Ishikawa (cell line): Measurements from ENCODE around the gene USP1.

Source experiments
- CEBPB ChIP-seq: IDR thresholded peaks from 2 replicates; pipeline ENCODE4 v1.6.1; 2012
- CREB1 ChIP-seq: IDR thresholded peaks from 2 replicates; pipeline ENCODE4 v1.6.1; 2012; ENCODE audit warnings: low read depth
- EGR1 ChIP-seq: IDR thresholded peaks from 2 replicates; pipeline ENCODE4 v1.6.1; 2012
- EP300 ChIP-seq: IDR thresholded peaks from 2 replicates; pipeline ENCODE4 v1.6.1; 2012; ENCODE audit warnings: borderline replicate concordance
- FOXM1 ChIP-seq: IDR thresholded peaks from 2 replicates; pipeline ENCODE4 v1.6.1; 2012; ENCODE audit warnings: low read depth, borderline replicate concordance
- NFIC ChIP-seq: IDR thresholded peaks from 2 replicates; pipeline ENCODE4 v1.6.1; 2012
- RAD21 ChIP-seq: IDR thresholded peaks from 2 replicates; pipeline ENCODE4 v1.6.1; 2012; ENCODE audit warnings: low read depth
- TAF1 ChIP-seq: IDR thresholded peaks from 2 replicates; pipeline ENCODE4 v1.6.1; 2012; ENCODE audit warnings: low read depth, mild to moderate bottlenecking
- TCF12 ChIP-seq: IDR thresholded peaks from 2 replicates; pipeline ENCODE4 v1.6.1; 2012; ENCODE audit warnings: low read depth
- TEAD4 ChIP-seq: IDR thresholded peaks from 2 replicates; pipeline ENCODE4 v1.6.1; 2012
- YY1 ChIP-seq: IDR thresholded peaks from 2 replicates; pipeline ENCODE4 v1.6.1; 2012; ENCODE audit warnings: low read depth
- ZBTB7A ChIP-seq: IDR thresholded peaks from 2 replicates; pipeline ENCODE4 v1.6.1; 2012; ENCODE audit warnings: low read depth
- TF ChIP-seq, protein P1 (sequence below): IDR thresholded peaks from 2 replicates; pipeline ENCODE4 v1.6.1; 2012; ENCODE audit warnings: low read depth, mild to moderate bottlenecking
- TF ChIP-seq, protein P2 (sequence below): IDR thresholded peaks from 2 replicates; pipeline ENCODE4 v1.6.1; 2012
- TF ChIP-seq, protein P3 (sequence below): IDR thresholded peaks from 2 replicates; pipeline ENCODE4 v1.6.1; 2012

USP1 gene

DNA sequence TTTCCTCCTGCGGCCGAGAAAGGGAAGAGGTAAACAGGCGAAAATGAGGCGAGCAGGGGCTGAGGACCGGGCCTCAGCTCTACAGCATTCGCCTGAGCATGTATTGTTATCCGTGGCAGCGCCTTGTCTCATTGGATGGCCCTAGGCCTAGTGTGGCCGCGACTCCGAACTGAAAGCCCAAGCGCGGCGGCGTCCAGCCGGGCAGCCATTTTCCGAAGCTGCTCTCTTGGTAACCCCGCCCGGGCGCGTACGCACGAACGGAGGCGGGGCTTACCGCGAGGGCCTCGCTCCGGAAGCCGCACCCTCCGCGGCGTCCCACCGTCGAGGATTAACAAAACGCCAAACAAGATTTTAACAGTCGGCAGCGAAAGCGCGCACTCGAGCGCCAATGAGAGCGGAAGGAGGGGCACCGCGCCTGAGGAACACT is 797 bp upstream of the USP1 start:
- no peak for TF ChIP-seq EP300
- TF ChIP-seq CEBPB: no peak; the same call in 1 of the 2 replicates
- TF ChIP-seq, protein P1, sequence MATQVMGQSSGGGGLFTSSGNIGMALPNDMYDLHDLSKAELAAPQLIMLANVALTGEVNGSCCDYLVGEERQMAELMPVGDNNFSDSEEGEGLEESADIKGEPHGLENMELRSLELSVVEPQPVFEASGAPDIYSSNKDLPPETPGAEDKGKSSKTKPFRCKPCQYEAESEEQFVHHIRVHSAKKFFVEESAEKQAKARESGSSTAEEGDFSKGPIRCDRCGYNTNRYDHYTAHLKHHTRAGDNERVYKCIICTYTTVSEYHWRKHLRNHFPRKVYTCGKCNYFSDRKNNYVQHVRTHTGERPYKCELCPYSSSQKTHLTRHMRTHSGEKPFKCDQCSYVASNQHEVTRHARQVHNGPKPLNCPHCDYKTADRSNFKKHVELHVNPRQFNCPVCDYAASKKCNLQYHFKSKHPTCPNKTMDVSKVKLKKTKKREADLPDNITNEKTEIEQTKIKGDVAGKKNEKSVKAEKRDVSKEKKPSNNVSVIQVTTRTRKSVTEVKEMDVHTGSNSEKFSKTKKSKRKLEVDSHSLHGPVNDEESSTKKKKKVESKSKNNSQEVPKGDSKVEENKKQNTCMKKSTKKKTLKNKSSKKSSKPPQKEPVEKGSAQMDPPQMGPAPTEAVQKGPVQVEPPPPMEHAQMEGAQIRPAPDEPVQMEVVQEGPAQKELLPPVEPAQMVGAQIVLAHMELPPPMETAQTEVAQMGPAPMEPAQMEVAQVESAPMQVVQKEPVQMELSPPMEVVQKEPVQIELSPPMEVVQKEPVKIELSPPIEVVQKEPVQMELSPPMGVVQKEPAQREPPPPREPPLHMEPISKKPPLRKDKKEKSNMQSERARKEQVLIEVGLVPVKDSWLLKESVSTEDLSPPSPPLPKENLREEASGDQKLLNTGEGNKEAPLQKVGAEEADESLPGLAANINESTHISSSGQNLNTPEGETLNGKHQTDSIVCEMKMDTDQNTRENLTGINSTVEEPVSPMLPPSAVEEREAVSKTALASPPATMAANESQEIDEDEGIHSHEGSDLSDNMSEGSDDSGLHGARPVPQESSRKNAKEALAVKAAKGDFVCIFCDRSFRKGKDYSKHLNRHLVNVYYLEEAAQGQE: no peak
- TF ChIP-seq TCF12: no peak
- TF ChIP-seq, protein P2, sequence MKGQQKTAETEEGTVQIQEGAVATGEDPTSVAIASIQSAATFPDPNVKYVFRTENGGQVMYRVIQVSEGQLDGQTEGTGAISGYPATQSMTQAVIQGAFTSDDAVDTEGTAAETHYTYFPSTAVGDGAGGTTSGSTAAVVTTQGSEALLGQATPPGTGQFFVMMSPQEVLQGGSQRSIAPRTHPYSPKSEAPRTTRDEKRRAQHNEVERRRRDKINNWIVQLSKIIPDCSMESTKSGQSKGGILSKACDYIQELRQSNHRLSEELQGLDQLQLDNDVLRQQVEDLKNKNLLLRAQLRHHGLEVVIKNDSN: no peak
- TF ChIP-seq EGR1: no peak
- no peak for TF ChIP-seq ZBTB7A
- no peak for TF ChIP-seq FOXM1
- TF ChIP-seq, protein P3, sequence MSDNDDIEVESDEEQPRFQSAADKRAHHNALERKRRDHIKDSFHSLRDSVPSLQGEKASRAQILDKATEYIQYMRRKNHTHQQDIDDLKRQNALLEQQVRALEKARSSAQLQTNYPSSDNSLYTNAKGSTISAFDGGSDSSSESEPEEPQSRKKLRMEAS: no peak; the same call in 1 of the 2 replicates
- TF ChIP-seq NFIC: no peak
- peak; percentile 96 for TF ChIP-seq YY1
- peak; percentile 97 for TF ChIP-seq TAF1
- no peak for TF ChIP-seq CREB1
- no peak for TF ChIP-seq TEAD4
- no peak for TF ChIP-seq RAD21

DNA sequence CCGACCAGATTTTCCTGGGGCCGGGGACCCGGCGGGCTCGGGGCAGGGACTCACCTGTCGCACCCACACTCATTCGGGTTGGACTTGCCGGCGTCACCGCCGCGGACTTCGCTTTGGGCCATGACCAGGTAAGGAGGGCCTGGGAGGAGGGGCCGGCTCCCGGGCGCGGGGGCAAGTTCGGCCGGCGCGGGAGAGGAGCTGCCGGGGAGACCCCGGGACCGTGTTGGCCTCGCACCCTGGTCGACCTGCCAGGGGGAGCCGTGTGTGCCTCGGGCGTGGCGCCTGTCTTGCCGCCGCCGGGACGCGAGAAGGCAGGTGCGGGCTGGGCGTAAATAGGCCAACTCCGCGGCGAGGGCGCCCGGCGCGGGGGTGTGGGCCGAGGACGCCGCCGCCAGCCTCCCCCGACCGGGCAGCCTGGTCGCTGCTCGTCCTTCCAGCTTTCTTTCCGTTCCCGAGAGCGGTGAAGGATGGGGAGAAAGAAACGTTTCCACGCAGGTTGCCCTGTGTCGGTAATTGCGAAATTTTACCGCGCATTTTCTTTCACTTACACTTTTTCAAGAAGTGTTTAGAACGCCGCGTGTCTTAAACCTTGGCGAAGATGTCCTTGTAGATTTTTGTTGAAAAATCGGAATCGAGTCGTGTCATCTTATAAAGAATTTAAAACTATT is 558 bp downstream of the USP1 start:
- peak; percentile 84 for TF ChIP-seq CEBPB
- TF ChIP-seq YY1: no peak
- 0 out of 2 replicates have a peak, but pooled peaks have one; percentile 2 for TF ChIP-seq EP300
- 0 out of 2 replicates have a peak, but pooled peaks have one; percentile 14 for TF ChIP-seq EGR1
- no peak; the same call in 1 of the 2 replicates for TF ChIP-seq TAF1
- TF ChIP-seq, protein P3: no peak; the same call in 1 of the 2 replicates
- no peak for TF ChIP-seq TEAD4
- no peak for TF ChIP-seq RAD21

DNA sequence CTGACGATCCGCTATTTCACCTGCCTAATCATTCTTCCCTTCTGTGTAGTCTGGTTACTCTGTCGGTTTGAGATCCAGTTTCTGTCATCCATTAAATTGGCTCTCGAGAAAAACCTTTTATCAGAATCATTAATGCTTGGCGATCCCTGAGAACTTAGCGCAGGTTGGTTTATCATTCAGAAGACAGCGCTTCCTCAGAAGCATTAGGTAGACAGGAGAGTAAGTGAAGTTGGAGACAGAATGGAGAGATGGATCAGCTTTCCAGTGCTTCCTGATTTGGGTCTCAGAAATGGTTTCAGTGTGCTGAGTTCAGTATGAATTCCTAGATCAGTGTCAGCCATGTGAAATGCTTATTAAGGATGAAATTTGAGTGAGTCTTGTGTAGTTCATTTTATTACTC is 1.3 kb downstream of the USP1 start:
- TF ChIP-seq FOXM1: no peak
- TF ChIP-seq, protein P1: no peak
- TF ChIP-seq EP300: no peak
- TF ChIP-seq CREB1: no peak
- no peak for TF ChIP-seq NFIC
- no peak for TF ChIP-seq RAD21
- TF ChIP-seq TCF12: no peak
- no peak for TF ChIP-seq EGR1
- no peak for TF ChIP-seq TAF1
- TF ChIP-seq, protein P2: no peak
- TF ChIP-seq CEBPB: no peak
- no peak for TF ChIP-seq YY1
- TF ChIP-seq, protein P3: no peak
- no peak for TF ChIP-seq ZBTB7A

DNA sequence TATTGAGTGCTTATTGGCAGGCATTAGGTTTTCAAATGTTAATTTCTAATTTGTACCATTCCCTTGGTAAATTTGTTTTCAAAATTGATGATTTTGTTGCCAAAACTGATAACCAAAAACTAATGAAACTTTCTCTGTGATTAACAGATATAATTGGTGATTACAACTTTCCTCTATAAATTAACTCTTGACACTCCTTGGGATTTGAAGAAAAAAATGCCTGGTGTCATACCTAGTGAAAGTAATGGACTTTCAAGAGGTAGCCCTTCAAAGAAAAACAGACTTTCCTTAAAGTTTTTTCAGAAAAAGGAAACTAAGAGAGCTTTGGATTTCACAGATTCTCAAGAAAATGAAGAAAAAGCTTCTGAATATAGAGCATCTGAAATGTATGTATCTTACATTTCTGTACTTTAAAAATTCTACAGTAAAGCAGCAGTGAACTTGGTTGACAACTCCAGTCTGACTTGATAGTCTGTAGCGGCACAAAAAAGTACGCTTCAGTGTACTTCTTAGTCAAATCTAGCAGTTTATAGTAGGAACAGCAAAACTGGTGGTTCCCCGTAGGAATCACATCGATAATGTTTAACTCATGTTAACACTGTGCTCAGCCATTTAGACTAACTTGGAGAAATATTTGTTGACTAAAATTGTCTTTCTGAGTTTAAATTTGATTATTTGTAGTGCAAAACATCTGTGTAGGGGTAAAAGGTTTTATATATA is 3.0 kb downstream of the USP1 start:
- TF ChIP-seq CREB1 (no peak), FOXM1 (no peak), YY1 (no peak), ZBTB7A (no peak), TCF12 (no peak)
- TF ChIP-seq, protein P2: no peak

DNA sequence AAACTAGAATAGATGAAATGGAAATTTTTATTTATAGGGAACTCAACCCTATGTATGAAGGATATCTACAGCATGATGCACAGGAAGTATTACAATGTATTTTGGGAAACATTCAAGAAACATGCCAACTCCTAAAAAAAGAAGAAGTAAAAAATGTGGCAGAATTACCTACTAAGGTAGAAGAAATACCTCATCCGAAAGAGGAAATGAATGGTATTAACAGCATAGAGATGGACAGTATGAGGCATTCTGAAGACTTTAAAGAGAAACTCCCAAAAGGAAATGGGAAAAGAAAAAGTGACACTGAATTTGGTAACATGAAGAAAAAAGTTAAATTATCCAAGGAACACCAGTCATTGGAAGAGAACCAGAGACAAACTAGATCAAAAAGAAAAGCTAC is 7.9 kb downstream of the USP1 start:
- TF ChIP-seq TCF12 (no peak), NFIC (no peak), EP300 (no peak), ZBTB7A (no peak), TEAD4 (no peak), CEBPB (no peak), RAD21 (no peak), TAF1 (no peak)
